Measurements from ENCODE around the gene RABL6. TPM values are rescaled to one million over a fixed set of nuclear protein-coding genes. Genes with fewer than 3 reads are reported as not detected.

The RABL6 gene
- total and polyA plus RNA-seq, 2 of the 4 experiments (the other 2 are of a cell fraction): 37.1 to 47.5 TPM

- Histone ChIP-seq H2AFZ (replicated peaks; ENCODE audit: low read length, poor library complexity) (no peak overlapping the region), H4K20me1 (ENCODE audit: insufficient read depth, low read length) (peaks cover 5% of the 10 kb centered on the region; the same call in 1 of the 2 replicates), H3K4me1 (ENCODE audit: control insufficient read depth, insufficient read depth, low read length) (peaks cover 8% of the 10 kb centered on the region), H3K4me3 (ENCODE audit: insufficient read depth, low read depth, low read length) (no peak overlapping the region), H3K27me3 (ENCODE audit: control insufficient read depth, insufficient read depth, low read length) (no peaks in the 10 kb centered on the region), H3K36me3 (ENCODE audit: control insufficient read depth, insufficient read depth, low read length) (peaks cover 35% of the 10 kb centered on the region), H3K4ac (ENCODE audit: low read depth, low read length) (no peak overlapping the region), H2AK9ac (replicated peaks; ENCODE audit: low read depth, low read length, poor library complexity) (peak overlapping the region; percentile 23), H3K9me1 (ENCODE audit: insufficient read depth, low read length) (no peaks in the 10 kb centered on the region), H4K5ac (ENCODE audit: low read depth, low read length) (no peak overlapping the region), H3K23ac (ENCODE audit: low read depth, low read length) (no peak overlapping the region), H3K27ac (ENCODE audit: insufficient read depth, low read length) (0 out of 2 replicates have a peak overlapping the region, but pooled peaks have one; percentile 7), H2BK15ac (ENCODE audit: low read depth, low read length) (no peak overlapping the region), H3K9me3 (ENCODE audit: control insufficient read depth, insufficient read depth, low read length) (no peaks in the 10 kb centered on the region), H2BK20ac (ENCODE audit: low read depth, low read length) (no peak overlapping the region), H2AK5ac (ENCODE audit: low read depth, low read length) (no peak overlapping the region), H3K79me1 (ENCODE audit: low read depth in 1 of 2, low read length in 2 of 2) (peaks cover 5 to 30% of the 10 kb centered on the region in 2 experiments), H3K4me2 (ENCODE audit: low read depth, low read length) (no peak overlapping the region), H3K14ac (replicated peaks; ENCODE audit: low read depth, low read length) (no peak overlapping the region), H4K8ac (ENCODE audit: low read depth in 2 of 2, low read length in 2 of 2) (no peak overlapping the region), H3K56ac (ENCODE audit: extremely low read depth, insufficient read depth, low read length) (no peak overlapping the region), H2BK120ac (ENCODE audit: low read depth, low read length) (no peak overlapping the region), H4K91ac (ENCODE audit: insufficient read depth, low read depth, low read length) (no peak overlapping the region), H3K9ac (ENCODE audit: low read depth, low read length) (no peak overlapping the region), H2BK5ac (ENCODE audit: low read depth, low read length, poor library complexity, severe bottlenecking) (peak overlapping the region; percentile 40), H3K18ac (ENCODE audit: low read depth, low read length) (no peak overlapping the region)
- peak; percentile 51 for DNase-seq
- ChIA-PET CTCF (no interaction called here), POLR2A (ENCODE audit: unreplicated experiment) (interaction anchor here (0.6 kb wide), 1 partner anchor 76 kb away, joined by 3 read pairs; no protein-coding TSS in a partner anchor)
- dilution Hi-C loops (cut with HindIII; ENCODE audit: low sequenced_read_pairs, unreplicated experiment) (no loop called here), intact Hi-C loops (cut with micrococcal nuclease) (no loop called here), in situ Hi-C loops (cut with MboI; ENCODE audit: low sequenced_read_pairs) (no loop called here)
- TF ChIP-seq CTCF (conservative IDR thresholded peaks at IDR 0.05; ENCODE audit: low read depth, low read length): no peak
- TF ChIP-seq USF2 (IDR thresholded peaks at IDR 0.05; ENCODE audit: low read depth, low read length): no peak
- no peak for TF ChIP-seq NFE2L2 (IDR thresholded peaks at IDR 0.05; ENCODE audit: low read depth, low read length)
- no peak for TF ChIP-seq MAZ (IDR thresholded peaks at IDR 0.05; ENCODE audit: borderline replicate concordance, low read depth, low read length)
- no peak for TF ChIP-seq RFX5 (IDR thresholded peaks at IDR 0.05; ENCODE audit: low read depth, low read length)
- TF ChIP-seq POLR2A (IDR thresholded peaks at IDR 0.05; ENCODE audit: low read depth, low read length): no peak
- 83% methylated on average over 11 of the region's 20 CpGs; no CpG with 5 or more reads in 1 of the 2 experiments for WGBS, 2 experiments (ENCODE audit: extremely low coverage in 2 of 2, insufficient read length in 1 of 2)
- peak; percentile 55 for ATAC-seq (ENCODE audit: low read depth)
- BruUV-seq (replicated peaks): no TSS peak
Measured at GRCh38 chr9:136858844-136859757, 51.4 kb downstream of the RABL6 start.

Data from IMR-90 (cell line).